Cortex of kidney (tissue), 1 donor: ENCODE measurements around the gene FCHO1.

ENCODE experiments used
- DNase-seq: peaks from one replicate; lab custom pipeline; 2025; lab: John Stamatoyannopoulos, UW

The FCHO1 gene

GRCh38 chr19:17829855-17830566 lies 78.7 kb downstream of the FCHO1 start:
- no peak for DNase-seq

DNA sequence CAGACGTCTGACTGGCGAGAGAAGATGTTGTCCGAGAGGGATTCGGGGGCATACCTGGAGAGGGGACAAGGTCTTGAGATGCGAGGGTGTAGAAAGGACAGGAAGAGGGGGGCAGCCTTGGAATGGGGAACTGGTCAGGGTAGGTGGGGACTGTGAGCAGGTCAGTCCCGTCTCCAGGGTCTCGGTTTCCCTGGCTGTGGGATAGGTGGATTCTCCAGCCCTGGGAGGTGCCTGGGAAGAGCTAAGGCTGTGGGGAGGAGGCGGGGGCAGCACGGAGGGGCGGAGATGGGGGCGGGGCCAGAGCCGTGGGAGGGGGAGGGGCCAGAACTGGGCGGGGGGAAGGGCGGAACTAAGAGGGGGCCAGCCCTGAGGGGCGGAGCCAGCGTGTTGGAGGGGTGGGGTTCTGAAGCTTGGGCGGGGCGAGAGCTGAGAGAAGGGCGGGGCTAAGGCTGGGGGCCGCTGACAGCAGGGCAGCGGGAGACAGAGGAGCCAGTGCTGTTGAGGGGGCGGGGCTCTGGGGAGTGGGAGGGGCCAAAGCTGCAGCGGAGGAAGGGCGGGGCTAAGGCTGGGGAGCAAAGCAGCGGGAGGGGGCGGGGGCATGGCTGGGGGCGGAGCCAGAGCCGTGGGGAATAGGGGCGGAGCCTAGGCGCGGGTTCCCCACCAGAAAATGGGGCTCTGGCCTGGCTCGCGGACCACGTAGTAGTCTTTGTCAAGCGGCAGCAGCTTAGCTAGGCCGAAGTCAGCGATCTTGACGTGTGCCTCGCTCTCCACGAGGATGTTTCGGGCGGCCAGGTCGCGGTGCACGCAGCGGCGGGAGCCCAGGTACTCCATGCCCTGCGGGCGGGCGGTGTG lies 79.5 kb downstream of the FCHO1 start:
- no peak for DNase-seq

DNA sequence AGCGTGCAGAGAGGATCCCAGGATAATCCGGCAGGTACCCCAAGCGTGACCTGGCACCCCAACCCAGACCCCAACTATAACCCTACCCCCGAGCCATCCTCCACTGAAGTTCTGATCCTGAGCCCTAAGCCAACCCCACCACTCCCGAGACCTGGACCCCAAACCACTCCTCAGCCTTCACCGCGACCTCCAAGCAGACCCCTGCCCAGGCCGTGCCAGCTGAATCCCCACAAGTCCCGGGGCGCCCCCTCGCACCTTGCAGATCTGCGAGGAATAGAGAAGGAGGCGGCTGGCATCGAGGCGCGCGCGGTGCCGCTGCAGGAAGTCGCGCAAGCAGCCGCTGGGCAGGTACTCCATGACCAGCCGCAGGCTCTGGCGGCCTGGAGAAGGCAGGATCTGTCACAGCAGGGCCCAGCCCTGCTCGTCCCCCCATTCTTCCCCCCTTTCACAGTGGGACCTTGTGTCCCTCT lies 80.2 kb downstream of the FCHO1 start:
- no peak for DNase-seq

DNA sequence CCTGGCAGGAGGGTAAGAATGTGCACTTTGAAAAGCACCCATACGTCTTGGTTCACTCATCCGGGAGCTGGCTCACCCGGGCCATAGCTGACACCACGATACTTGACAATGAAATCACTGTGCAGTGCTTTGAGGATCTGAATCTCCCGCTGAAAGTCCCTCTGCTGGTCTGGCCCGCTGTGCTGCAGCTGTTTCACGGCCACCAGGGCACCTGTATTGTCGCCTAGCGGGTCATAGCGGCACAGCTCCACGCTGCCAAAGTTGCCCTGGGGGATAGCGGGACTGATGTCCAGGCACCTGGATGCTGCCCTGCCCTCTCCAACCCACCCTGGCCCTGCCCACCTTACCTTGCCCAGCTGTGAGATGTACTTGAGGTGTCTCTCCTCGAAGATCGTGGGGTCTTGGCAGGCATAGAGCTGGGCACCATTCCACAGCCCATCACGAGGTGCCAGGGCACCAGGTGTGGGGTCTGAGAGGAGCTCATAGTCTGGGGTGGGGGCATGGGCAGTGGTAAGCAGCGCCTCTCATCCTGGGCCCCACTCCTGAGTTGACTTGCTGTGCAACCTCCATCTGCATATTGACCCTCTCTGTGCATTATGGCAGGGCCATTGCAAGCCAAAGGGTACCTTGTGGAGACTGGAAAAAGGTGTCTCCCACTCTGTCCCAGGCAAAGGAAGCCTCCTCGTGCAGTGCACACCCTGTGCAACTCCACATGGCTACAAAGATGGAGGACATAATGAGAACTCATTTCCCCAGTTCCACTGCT lies 81.3 kb downstream of the FCHO1 start:
- no peak for DNase-seq

DNA sequence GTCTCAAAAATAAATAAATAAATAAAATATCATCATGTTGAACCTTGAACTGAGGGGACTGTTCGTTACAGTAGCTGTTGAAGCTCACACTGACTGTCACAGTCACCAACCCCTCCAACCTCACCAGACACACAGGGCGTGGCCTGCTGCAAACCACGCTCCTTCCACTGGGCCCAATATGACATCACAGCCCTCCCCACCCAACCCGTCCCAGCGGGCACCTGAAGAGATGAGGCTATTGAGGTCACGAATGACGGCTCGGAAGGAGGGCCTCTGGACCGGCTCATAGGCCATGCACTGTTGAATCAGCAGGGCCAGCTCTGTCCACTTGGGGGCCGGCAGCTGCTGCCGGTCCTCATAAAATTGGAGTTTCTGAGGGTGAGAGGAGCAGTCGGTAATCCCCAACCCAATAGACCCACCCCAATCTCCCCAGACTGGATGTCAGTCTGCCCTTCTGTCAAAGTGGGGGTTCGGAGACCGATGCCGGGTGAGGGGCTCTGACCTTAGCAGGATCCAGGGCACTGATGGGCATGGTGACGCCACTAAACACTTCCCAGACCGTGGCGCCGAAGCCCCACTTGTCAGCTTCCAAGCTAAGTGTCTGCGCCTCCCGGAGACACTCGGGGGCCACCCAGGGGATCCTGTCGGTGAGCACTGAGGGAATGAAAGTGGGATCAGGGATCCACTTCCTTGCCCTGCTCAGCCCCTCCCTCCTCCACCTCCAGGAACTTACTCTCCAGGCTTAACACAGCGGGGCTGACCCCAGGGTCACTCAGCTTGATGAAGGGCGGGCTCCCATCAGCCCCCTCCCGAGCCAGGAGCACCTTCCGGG lies 83.3 kb downstream of the FCHO1 start:
- DNase-seq = no peak

DNA sequence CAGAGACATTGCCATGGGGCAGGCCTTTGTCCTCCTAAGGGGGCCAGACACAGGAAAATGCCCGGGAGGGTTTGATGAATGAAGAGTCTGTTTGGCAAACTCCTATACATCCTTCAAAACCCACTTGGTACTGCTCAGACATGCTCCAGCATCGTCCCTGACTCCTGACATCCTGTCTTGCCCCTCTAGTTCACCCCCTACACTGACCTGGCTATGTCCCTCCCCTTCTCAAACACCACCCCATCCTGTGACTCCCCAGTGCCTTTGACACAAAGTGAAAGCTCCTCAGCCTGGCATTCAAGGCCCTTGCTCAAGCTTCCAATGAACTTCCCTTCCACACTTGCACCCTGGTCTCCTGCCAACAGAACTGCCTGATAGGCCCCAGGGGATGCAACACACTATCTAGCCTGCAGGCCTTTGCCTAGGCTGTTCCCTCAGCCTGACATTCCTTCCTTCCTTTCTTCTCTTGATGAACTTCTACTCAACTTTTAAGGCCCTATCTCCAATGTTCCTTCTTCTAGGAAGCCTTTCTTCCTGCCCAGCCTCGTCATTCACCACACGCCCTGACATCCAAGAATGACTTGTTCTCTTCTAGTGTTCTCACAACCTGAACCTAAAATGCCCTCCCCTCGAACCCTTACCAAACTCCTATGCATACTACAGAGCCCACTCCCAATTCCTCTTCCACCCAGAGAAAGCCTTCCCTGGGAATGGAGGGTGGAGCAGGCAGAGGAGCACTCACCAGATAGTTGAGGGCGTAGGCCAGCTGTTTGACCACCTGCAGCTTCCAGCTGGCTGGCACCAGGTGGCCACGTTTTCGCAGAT lies 84.1 kb downstream of the FCHO1 start:
- no peak for DNase-seq

DNA sequence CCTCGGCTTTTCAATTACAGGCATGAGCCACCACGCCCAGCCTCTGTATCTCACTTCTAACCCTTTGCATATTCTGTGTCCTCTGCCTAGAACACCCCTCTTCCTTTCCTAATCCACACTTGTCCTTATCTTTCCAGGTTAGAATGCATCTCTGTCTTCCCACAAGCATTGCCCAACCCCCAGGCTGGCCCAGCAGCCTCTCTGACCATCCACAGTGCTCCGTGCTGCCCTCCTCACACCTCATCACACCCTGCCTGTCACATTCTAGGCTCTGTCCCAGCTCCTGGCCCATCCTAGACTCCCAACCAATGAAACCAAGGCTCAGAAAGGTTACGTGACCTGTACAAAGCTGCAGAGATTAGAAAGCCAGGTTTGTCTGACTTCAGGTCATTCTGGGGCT lies 85.3 kb downstream of the FCHO1 start:
- no peak for DNase-seq

DNA sequence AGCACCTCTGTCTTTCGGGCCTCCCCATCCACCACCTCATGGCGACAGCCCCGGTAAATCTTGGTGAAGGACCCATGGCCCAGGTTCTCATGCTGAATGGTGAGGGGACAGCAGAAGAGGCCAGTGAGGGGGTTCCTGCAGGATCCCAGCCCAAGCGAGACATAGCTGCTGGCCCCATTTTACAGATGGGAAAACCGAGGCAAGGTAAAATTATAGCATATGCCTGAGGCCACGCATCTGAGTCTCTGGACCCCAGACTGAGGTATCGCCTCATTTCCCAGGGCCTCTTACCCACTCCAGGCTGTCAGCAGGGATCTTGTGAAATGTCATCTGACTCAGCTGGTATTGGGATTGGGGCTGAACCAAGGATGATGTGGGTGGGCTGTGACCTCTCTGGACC lies 86.7 kb downstream of the FCHO1 start:
- no peak for DNase-seq
